RCC 7860 (cell line): ENCODE measurements around the gene DIDO1.

Experiments used
- DNase-seq: peaks from one replicate; pipeline ENCODE4 v3.0.0-alpha.2; 2015; ENCODE audit warnings: low spot score
- FAIRE-seq: peaks from 2 replicates; lab custom pipeline; 2012; peaks lifted over from hg19 to GRCh38; lab: Jason Lieb, UNC

The DIDO1 gene

GRCh38 chr20:62840244-62841197 lies 85.8 kb downstream of the DIDO1 start:
- no peak for FAIRE-seq
- no peak for DNase-seq

- FAIRE-seq (no peak), DNase-seq (no peak)
Observed at GRCh38 chr20:62839816-62840215, 86.5 kb downstream of the DIDO1 start.

- DNase-seq (no peak), FAIRE-seq (no peak)
Observed at GRCh38 chr20:62839261-62839660, 87.0 kb downstream of the DIDO1 start.

GRCh38 chr20:62838128-62838891 lies 88.0 kb downstream of the DIDO1 start:
- DNase-seq (no peak), FAIRE-seq (no peak)

GRCh38 chr20:62837790-62838127 lies 88.5 kb downstream of the DIDO1 start:
- FAIRE-seq (no peak), DNase-seq (no peak)

GRCh38 chr20:62836967-62837490 lies 89.3 kb downstream of the DIDO1 start:
- DNase-seq (no peak), FAIRE-seq (no peak)

GRCh38 chr20:62835931-62836861 lies 90.1 kb downstream of the DIDO1 start:
- FAIRE-seq, result no peak
- no peak for DNase-seq

- no peak for DNase-seq
Observed at GRCh38 chr20:62834967-62835730, 91.2 kb downstream of the DIDO1 start.

GRCh38 chr20:62832951-62833391 lies 93.3 kb downstream of the DIDO1 start:
- no peak for DNase-seq
- FAIRE-seq, result no peak

More at GRCh38 chr20:62834967-62835730, 91.2 kb downstream of the DIDO1 start:
- no peak for FAIRE-seq

- no peak for DNase-seq
- FAIRE-seq, result no peak
Observed at GRCh38 chr20:62832212-62832922, 93.9 kb downstream of the DIDO1 start.

- FAIRE-seq (no peak), DNase-seq (no peak)
Observed at GRCh38 chr20:62831854-62832211, 94.5 kb downstream of the DIDO1 start.

- no peak for DNase-seq
- no peak for FAIRE-seq
Observed at GRCh38 chr20:62831361-62831788, 94.9 kb downstream of the DIDO1 start.

- DNase-seq, result no peak
- no peak for FAIRE-seq
Observed at GRCh38 chr20:62830821-62831220, 95.5 kb downstream of the DIDO1 start.

GRCh38 chr20:62830251-62830650 lies 96.1 kb downstream of the DIDO1 start:
- FAIRE-seq (no peak), DNase-seq (no peak)

- FAIRE-seq, result no peak
- DNase-seq, result no peak
Observed at GRCh38 chr20:62829231-62830230, 96.8 kb downstream of the DIDO1 start.

GRCh38 chr20:62828511-62829230 lies 97.6 kb downstream of the DIDO1 start:
- FAIRE-seq, result no peak

GRCh38 chr20:62828051-62828450 lies 98.3 kb downstream of the DIDO1 start:
- DNase-seq, result no peak
- FAIRE-seq, result no peak

More at GRCh38 chr20:62828511-62829230, 97.6 kb downstream of the DIDO1 start:
- DNase-seq, result no peak
